HG02840 (cell line): Measurements from ENCODE around the gene ESYT2.

Experiments
- ATAC-seq: cut with Tn5 transposase; IDR thresholded peaks from one replicate; pipeline ENCODE4 v1.9.1; 2021; ENCODE audit warnings: mild to moderate bottlenecking, moderate library complexity, moderate number of reproducible peaks; ENCODE audit not compliant: unreplicated experiment, low FRiP score

The ESYT2 gene

DNA sequence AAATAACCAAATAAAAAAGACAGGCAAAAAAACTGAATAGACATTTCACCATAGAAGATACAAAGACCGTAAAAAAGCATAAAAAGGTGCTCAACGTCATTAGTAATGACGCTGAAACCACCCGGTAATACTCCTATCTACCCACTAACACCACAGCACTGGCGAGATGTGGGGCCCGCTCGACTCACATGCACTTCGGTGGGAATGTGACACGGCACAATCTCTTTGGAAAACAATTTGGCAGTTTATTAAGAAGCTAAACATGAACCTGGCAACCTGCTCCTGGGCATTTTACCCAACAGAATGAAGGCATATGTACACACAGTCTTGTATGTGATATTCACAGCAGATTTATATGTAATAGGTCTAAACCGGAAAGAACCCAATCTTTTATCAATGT is 81.9 kb downstream of the ESYT2 start:
- ATAC-seq: no peak

DNA sequence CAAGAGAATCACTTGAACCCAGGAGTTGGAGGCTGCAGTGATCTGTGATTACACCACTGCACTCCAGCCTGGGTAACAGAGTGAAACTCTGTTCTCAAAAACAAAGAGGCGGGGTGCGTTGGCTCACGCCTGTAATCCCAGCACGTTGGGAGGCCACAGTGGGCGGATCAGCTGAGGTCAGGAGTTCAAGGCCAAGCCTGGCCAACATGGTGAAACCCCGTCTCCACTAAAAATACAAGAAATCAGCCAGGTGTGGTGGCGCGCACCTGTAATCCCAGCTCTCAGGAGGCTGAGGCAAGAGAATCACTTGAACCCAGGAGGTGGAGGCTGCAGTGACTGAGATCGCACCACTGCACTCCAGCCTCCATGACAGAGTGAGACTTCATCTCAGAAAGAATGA is 82.4 kb downstream of the ESYT2 start:
- ATAC-seq: no peak

DNA sequence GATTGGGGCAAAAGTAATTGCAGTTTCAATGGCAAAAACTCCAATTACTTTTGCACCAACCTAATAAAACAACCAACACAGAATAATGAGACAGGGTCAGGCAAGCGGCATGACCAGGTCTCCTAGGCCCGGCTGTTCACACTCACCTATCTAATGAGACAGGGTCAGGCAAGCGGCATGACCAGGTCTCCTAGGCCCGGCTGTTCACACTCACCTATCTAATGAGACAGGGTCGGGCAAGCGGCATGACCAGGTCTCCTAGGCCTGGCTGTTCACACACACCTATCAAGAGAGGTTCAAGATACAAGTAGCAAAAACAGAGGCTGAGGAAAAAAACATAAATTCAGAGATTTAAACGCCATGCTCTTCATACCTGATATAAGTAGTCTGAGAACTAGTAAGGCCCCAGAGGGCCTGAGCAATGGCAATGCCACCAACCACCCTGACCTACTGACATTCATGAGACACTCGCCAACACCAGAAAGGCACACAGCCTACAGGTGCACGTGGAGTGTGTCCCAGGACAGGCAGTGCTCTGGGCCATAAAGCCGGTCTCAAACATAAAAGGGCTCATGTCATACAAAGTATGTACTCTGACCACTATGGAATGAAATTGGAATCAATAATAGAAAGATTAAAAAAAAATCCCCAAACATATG is 84.1 kb downstream of the ESYT2 start:
- ATAC-seq: no peak

DNA sequence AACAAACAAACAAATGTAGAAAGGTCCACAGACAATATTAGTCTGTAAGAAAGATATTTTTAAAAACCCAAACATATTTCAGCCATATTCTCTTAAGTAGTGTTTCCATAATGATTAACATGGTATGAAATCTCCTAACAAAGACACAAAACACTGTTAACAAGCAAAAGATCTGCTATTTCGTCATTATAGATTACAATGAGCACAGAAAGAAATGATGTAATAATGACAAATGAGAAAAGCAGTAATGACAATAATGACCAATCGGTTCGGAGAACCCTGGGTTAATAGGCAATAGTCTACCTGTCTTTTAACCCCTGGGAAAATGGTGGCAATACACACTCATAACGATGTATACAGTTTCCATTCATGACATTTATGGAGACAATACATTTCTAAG is 85.2 kb downstream of the ESYT2 start:
- no peak for ATAC-seq

DNA sequence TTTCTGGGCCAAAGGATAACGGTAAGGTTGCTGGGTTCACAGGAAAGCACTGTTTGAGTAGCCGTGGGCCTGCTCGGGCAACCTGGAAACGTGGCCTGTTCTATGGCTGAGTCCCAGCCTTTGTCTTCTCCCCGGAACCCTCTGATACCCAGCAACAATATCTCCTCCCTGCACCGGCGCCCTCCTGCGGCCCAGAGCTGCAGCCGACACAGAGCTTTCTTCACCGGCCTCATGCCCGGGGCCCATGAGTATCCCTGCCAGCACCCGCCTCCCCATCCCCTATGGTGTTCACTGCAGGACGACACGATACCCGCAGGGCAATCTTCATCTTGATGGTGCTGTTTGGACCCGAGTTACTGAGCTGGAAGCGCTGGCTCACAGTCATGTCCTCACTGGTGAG is 86.1 kb downstream of the ESYT2 start:
- no peak for ATAC-seq

DNA sequence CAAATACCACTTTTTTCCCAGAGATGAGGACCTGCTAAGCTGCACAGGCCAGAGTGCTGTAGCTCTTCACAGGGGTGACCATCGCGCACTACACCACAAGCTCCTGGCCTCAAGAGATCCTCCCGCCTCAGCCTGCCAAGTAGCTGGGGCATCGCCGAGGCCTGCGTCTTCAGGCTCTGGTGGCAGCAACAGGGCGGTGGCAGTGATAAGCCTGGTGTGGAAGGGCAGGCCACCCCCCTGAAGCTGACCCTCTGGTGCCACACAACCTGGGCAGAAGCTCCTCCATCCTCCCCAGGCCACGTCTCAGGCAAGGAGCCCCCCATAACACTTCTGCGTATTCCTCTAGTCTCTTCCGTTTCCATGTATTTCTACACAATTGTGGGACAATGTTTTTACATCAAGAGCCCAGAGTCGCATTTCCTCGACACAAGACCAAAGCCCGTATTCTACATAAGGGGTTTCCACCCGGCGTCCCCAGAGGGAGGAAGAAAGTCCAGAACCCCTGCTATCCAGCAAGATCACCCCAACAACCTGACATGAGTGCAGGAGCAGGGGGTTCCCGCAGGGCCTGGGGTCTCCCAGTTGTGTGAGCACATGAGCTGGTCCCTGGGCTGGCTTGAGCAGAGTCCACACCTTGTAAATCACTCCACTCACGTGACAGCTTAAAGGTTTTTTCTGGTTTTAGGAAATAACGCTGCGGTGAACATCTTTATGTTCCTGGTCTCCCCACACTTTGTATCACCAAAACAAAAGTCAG is 87.1 kb downstream of the ESYT2 start:
- no peak for ATAC-seq

DNA sequence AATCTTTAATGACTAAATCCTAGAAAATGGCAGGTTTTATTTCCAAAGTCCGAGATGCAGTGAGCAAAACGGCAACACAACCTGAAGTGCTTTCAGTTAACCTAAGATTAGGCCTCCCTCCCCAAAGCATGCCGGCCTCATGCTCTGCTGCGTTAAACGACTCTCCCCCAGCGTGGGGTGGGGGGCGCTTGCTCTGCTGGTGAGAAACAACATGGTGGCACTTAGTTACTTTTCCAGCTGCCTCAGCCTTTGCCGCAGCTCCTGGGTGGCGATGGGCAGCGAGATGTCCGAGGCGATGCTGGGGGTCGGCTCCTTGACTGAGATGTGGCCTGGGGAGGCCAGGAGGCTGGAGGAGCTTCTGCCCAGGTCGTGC is 88.0 kb downstream of the ESYT2 start:
- ATAC-seq: no peak

DNA sequence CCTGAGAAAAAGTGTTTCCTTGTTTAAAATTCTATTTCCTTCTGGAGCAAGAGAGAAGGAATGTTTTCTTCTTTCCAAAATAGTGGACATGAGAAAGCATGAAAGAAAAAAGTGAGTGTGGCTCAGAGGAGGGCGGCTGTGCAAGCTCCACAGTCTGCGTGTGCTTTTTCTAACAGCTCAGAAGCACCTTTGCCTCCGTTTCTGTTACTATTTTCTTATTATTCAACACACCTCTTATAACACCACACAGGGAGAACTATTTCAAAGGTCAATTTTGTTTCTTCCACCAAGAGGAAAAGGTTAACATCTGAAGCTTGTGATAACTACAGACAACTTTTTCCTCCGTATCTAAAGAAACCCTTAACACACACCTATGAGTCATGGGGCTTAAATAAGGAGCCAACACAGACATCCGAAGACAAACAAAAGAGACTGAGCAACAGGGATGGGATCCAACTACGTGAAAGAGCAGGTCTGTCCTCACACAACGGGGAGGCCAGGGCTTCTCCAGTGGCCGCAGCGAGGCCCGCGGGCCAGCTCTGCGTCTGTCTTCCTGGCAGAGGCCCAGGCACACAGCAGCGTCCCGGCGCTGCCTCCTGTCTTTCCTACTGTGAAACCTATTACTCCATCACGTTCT is 88.5 kb downstream of the ESYT2 start:
- ATAC-seq: no peak

DNA sequence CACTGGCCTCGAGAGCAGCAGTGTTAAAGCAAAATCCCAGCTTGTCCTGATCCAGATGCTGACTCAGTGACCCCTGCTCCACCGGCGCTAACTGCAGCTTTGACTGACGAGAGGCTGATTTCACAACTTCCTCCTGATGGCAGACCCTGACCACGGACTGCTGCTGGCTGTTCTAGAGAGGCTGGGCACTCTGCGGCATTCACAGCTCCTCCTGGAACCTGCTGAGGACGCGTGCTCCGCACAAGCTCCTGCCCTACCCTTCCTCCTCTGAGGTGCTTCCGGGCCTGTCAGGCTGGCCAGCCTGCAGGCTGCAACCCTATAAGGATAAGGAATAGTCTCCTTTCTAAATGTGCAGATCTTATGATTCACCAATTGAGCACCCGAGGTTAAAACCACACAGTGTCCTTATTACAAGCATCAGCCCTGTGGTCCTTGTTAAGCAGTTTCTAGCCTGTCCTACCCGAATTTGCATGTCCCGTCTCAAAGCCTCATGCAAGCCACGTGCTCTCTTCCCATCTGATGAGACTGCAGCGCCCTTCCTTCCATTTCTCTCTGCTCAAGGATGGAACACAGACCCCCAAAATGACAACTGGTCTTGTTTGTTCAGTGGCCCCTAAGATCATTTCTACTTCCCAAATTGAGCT is 89.2 kb downstream of the ESYT2 start:
- no peak for ATAC-seq

DNA sequence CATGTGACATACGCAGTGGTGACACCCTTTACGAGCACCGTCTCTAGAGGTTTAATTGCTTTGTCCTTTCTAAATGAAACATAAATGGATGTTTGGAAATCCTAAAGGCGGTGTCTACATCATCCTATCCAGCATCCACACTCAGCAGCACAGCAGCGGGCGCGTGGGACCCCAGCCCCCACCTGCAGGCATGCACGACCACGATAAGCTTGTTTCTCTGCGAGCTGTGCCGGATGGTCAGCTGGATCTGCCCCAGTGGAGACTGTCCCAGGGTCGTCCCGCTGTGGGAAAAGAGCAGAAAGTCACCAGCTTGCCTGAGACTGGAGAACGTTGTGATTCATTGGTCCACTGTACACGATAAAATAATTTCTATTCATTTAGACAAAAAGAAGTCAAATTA is 90.5 kb downstream of the ESYT2 start:
- ATAC-seq: no peak

DNA sequence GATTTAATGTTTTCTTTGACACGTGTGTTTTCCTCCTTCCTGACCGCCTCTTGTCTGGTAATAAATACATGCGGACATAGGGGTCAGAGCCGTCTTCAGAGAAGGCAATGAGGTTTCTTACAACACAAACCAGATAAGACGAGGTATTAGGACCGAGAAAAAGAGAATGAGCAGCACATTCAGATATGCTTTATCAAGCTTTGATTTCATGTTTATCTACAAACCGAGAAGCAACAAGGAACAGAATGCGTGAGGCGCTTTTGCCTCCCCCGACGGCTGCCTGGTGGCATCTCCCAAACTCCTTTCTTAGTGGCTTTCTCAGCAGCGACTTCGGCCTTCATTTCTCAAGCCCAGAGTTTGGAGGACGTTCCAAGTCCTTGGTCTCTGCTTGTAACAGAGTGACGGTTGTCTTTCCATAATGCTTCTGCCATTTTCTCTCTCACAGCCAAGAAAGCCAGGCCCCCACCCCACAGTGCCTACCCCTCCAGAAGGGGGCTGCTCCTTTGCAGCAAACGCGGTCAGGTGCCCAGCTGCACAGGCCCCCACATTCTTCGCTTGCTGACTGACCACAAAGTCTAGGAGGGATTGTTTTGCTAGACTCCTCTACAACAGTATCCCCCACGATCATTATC is 92.1 kb downstream of the ESYT2 start:
- ATAC-seq: no peak

DNA sequence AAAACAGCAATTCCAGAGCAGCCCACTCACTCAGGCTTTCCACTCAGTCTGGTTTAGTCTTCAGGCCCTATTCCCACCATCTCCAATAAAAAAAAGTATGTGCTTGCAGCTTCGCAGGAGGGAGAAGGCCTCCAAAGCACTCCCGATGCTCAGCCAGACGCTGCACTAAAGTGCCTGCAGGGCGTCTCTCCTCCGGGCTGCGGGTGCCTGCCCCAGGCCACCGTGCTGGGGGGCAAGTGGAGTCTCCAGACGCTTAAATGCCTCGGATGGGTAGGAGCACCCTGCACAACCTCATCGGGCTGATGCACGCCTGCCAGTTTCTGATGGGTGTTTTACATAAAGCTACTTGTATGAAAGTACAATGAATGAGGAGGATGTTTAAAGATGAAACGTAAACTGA is 93.4 kb downstream of the ESYT2 start:
- no peak for ATAC-seq

DNA sequence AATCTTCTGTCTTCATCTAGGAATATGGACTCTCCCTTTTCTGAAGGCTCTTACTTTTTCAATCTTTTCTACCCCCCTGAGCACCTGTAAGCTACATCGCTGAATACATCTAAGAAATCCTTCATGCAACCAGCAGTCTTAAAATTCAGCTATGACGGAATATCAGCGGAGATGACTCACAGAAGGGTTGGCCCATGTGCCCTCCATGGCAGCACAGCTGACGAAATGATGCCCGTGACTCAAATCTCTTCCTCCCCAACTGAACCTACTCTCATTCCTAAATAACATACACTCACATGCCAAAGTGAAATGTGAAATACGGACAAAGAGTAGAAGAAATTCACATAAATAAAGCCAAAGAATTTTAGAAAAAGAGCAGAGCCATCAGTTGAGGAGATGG is 94.4 kb downstream of the ESYT2 start:
- no peak for ATAC-seq

DNA sequence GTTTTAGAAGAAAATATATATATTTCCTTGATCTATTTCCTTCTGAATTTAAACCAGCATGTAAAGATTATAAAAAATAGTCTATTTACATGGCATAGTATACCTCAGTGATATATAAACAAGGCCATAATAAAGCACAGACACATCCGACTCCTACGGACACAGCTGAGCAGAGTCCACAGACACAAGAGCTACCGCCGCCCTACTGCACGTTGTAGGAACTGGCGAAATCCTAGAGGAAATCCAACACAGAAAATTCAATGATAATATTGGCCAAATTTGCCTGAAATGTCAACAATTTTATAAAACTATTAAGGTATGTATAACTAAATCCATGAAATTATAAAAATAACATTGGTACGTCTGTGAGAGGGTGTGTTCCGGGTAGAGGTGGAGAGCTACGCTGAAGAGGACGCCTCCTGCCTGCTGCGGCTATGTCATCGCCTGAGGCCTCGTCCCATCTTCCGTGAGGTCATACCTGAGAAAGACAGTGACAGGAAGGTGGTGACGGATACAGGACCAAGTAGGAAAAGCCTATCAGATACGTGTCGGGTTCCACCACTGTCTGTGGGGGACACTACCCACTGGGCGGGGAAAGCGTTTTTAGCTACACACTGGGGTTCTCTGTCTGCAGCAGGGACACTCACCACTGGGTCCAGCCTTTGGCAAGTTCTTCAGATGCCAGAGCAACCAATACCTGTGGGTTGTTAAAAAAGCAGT is 95.4 kb downstream of the ESYT2 start:
- no peak for ATAC-seq

DNA sequence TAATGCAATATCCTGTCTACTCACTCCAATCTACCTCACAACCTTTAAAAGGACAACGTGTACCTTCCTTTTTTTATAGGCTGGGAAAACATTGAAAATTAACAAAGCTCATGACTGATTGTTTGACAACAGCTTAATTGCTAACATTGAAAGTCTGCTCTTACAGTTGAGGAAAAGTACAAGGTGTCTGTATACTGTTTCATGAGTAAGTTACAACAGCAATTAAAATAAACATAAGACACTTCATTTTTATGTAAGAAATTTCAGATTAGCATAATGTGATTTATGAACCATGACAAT is 96.1 kb downstream of the ESYT2 start:
- ATAC-seq: no peak

DNA sequence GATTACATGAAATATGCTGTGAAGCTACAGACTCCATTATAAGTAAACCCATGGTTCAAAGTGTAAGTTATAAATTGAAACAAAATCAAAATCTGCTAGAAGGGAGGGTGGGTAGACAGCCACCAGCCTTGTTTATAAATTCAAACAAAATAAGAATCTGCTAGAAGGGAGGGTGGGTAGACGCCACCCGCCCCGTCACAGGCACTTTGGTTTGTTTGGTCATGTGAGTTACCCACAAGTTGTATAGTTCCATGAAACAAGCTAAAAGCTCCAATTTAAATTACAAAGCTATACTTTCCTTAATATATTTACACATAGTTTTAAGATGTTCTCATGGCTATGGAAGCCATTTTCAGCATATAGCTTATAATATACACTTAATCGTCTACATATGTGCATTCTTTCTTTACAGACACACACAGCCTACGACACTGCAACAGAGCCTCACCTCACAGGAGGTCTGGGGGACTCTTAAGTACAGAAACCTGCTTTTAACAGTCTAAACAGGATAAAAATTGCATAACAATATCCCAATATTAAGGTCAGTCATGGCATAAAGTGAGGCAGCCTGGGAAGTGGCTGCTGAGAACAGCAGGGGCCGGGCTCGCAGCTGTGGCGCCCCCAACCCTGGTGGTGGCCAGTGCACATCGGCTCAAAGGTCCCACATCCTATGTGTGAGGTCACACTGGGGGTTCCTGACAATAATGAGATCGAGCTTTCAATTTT is 96.7 kb downstream of the ESYT2 start:
- no peak for ATAC-seq

DNA sequence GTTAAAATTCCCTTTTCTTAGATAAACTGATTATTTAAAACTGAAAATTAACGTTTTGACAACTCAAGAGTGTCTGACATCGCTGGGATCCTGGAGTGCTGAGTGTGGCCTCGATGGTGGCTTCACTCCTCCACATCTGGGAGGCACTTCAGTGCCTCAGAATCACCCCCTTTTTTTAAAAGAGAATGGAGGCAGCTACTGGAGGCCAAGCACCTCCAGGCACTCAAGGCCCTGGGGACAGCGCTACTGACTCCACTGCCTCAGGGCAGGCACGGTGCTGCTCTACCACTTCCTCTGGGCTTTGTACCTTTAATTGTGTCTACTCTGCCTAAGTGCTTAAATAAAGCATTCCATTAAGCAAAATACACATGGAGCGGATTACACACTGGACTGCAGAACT is 97.5 kb downstream of the ESYT2 start:
- ATAC-seq: no peak

DNA sequence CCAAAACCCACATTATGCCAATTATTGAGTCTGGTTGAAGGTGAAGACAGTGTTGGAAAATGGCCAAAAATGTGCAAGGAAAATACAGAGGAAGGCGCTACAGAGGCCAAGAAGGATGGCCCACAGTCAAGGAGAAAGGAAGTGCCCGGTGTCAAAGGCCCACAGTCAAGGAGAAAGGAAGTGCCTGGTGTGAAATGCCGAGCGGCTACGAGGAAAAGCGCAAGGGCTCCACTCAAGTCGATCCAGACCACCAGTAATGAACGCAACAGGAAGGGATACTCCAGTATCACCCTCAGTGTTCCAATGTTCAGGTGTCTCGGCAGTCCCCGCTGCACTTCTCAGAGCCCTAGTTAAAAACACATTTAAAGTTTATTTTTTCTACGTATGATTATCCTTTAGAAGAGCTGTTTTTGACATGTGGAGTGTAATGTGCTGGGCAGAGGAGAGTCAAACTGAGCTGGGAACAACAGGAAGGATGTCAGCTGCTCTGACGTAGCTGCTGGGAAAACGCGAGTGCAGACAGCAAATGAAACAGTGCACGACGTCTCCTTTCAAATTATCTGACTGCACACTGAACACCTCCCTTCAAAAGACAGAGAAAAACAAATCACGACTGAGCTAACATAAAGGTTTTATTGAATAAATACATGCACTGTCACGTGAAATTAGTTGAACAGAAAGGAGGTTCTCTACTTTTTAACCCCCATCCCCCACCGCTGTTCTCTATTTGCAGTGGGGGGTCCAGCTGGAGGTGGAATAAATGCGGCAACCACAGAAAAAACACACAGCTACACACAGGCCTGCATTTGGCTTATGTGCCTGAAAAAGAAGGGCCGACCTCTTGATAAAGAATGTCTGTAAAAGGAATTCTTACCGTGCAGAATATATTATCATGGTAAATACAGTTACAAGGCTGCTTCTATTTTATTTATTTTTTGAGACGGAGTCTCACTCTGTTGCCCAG is 98.6 kb downstream of the ESYT2 start:
- ATAC-seq: no peak
